HepG2 (cell line): Measurements from ENCODE around the gene DLX5. TPM values are rescaled to one million over a fixed set of nuclear protein-coding genes. Genes with fewer than 3 reads are reported as not detected.

Source experiments
- ATAC-seq: fragments of 200-7000 bp; cut with Tn5 transposase; 3 replicates; pipeline ENCODE4 v1.9.1; 2020; ENCODE audit warnings: mild to moderate bottlenecking, moderate library complexity
- BruUV-seq: library from RNA; stranded (reverse); fragments of 400-500 nt; replicated peaks from 2 replicates; lab custom pipeline; 2021; lab: Mats Ljungman, UMichigan
- CTCF ChIA-PET: fragments of 300-600 bp; formaldehyde crosslinking; extraction: SDS; loops from one replicate; lab custom pipeline; 2021; ENCODE audit warnings: low total read pairs, inconsistent platforms, low intra/inter-chr PET ratio; lab: Yijun Ruan, JAX
- POLR2A ChIA-PET: fragments of 350-600 bp; sonication (Branson Sonifier 250); formaldehyde crosslinking; loops from one replicate; lab custom pipeline; 2020; ENCODE audit warnings: antibody characterized with exemption, inconsistent platforms; lab: Yijun Ruan, JAX
- DNase-seq: peaks from one replicate; pipeline ENCODE4 v3.0.0-alpha.2; 2015; ENCODE audit warnings: low spot score
- FAIRE-seq: peaks from 3 replicates; lab custom pipeline; 2011; peaks lifted over from hg19 to GRCh38; lab: Jason Lieb, UNC
- H2AFZ ChIP-seq: one replicate; pipeline ENCODE4 v1.6.1; 2011; ENCODE audit warnings: low read length, inconsistent platforms
- H3K27ac ChIP-seq: fragments of 300-600 bp; 3 replicates; pipeline ENCODE4 v1.8.0; 2011; ENCODE audit warnings: mixed run types, mild to moderate bottlenecking, mixed read lengths, low read length, inconsistent platforms; ENCODE audit not compliant: insufficient read depth; ENCODE audit errors: extremely low read length
- H3K27me3 ChIP-seq, 2 experiments: fragments of 200-600 bp in 1 of 2; 2 replicates in 1 of 2; 3 replicates in 1 of 2; pipeline versions ENCODE4 v1.6.0 to v1.8.0; 2011; ENCODE audit warnings: low read length in 2 of 2, mild to moderate bottlenecking in 2 of 2, moderate library complexity in 2 of 2, inconsistent platforms in 1 of 2; ENCODE audit not compliant: insufficient read depth in 2 of 2, control insufficient read depth in 1 of 2
- H3K36me3 ChIP-seq, 2 experiments: fragments of 200-600 bp in 1 of 2; replicated peaks in 1 of 2; 2 replicates in 1 of 2; 3 replicates in 1 of 2; pipeline versions ENCODE4 v1.5.1 to v1.8.0; 2011; ENCODE audit warnings: low read length in 2 of 2, inconsistent platforms in 1 of 2; ENCODE audit not compliant: insufficient read depth in 2 of 2, control insufficient read depth in 1 of 2
- H3K4me1 ChIP-seq: 2 replicates; pipeline ENCODE4 v1.5.1; 2012; ENCODE audit warnings: low read length, inconsistent platforms; ENCODE audit not compliant: insufficient read depth
- H3K4me2 ChIP-seq: 2 replicates; pipeline ENCODE4 v1.6.0; 2011; ENCODE audit warnings: low read depth, low read length, inconsistent platforms
- H3K4me3 ChIP-seq, 3 experiments: fragments of 200-600 bp in 1 of 3; sonication (generic), shearing (Covaris generic) in 1 of 3; replicated peaks in 1 of 3; 2 replicates each; pipeline ENCODE4 v1.5.1; 2011 to 2016; ENCODE audit warnings: low read length in 3 of 3, inconsistent platforms in 2 of 3, low read depth in 2 of 3, mild to moderate bottlenecking in 2 of 3, control low read depth in 1 of 3, mixed read lengths in 1 of 3; ENCODE audit not compliant: insufficient read depth in 1 of 3
- H3K79me2 ChIP-seq: one replicate; pipeline ENCODE4 v1.6.1; 2011; ENCODE audit warnings: low read length, inconsistent platforms; ENCODE audit not compliant: insufficient read depth
- H3K9ac ChIP-seq: 2 replicates; pipeline ENCODE4 v1.6.0; 2011; ENCODE audit warnings: mild to moderate bottlenecking, low read depth, low read length, inconsistent platforms; ENCODE audit not compliant: insufficient read depth
- H3K9me3 ChIP-seq: 2 replicates; pipeline ENCODE4 v1.5.1; 2012; ENCODE audit warnings: mild to moderate bottlenecking, low read length
- H4K20me1 ChIP-seq: 2 replicates; pipeline ENCODE4 v1.6.0; 2011; ENCODE audit warnings: inconsistent platforms, mild to moderate bottlenecking, low read length, moderate library complexity; ENCODE audit not compliant: insufficient read depth
- HDAC2 ChIP-seq: sonication (generic); formaldehyde crosslinking; IDR thresholded peaks from 2 replicates; pipeline ENCODE4 v1.4.0; 2020; ENCODE audit warnings: missing genetic modification reagents
- PLSCR1 ChIP-seq: sonication (generic); formaldehyde crosslinking; IDR thresholded peaks from 2 replicates; pipeline ENCODE4 v1.5.0; 2020; ENCODE audit warnings: missing genetic modification reagents, mild to moderate bottlenecking, borderline replicate concordance
- SRF ChIP-seq: IDR thresholded peaks from 2 replicates; pipeline ENCODE4 v1.6.1; 2011; ENCODE audit warnings: mild to moderate bottlenecking, low read depth, low read length, moderate library complexity
- TEAD2 ChIP-seq: sonication (generic); formaldehyde crosslinking; IDR thresholded peaks from 2 replicates; pipeline ENCODE4 v1.9.0; 2021; ENCODE audit warnings: missing genetic modification reagents
- ZFAT ChIP-seq: sonication (generic); formaldehyde crosslinking; conservative IDR thresholded peaks from 2 replicates; pipeline ENCODE4 v1.8.1; 2023; ENCODE audit warnings: missing genetic modification reagents, inconsistent platforms
- ZFX ChIP-seq: sonication (generic); formaldehyde crosslinking; IDR thresholded peaks from 2 replicates; pipeline ENCODE4 v1.4.0; 2020; ENCODE audit warnings: mild to moderate bottlenecking, low read depth, missing genetic modification reagents, moderate library complexity
- ZNF292 ChIP-seq: sonication (generic); formaldehyde crosslinking; IDR thresholded peaks from 2 replicates; pipeline ENCODE4 v1.8.1; 2022; ENCODE audit warnings: mild to moderate bottlenecking, low read depth, missing genetic modification reagents, borderline replicate concordance
- ZNF431 ChIP-seq: sonication (generic); formaldehyde crosslinking; IDR thresholded peaks from 2 replicates; pipeline ENCODE4 v1.9.0; 2022; ENCODE audit warnings: missing genetic modification reagents, low read depth, mild to moderate bottlenecking, borderline replicate concordance
- ZNF451 ChIP-seq: sonication (generic); formaldehyde crosslinking; IDR thresholded peaks from 2 replicates; pipeline ENCODE4 v1.5.0; 2020; ENCODE audit warnings: mild to moderate bottlenecking, missing genetic modification reagents
- ZNF672 ChIP-seq: sonication (generic); formaldehyde crosslinking; IDR thresholded peaks from 2 replicates; pipeline ENCODE4 v1.8.1; 2022; ENCODE audit warnings: missing genetic modification reagents
- ZNF784 ChIP-seq: sonication (generic); formaldehyde crosslinking; IDR thresholded peaks from 2 replicates; pipeline ENCODE4 v1.5.1; 2020; ENCODE audit warnings: missing genetic modification reagents, mild to moderate bottlenecking, borderline replicate concordance
- in situ Hi-C: cut with HindIII; loops from 2 replicates; pipeline ENCODE4 v1.10.0; 2017; ENCODE audit warnings: low pct_unique_long_range_greater_than_20kb; ENCODE audit not compliant: extremely low pct_ligation_motif_present
- intact Hi-C: fragments of 100-400 bp; cut with micrococcal nuclease; formaldehyde crosslinking; loops from one replicate; pipeline ENCODE4 v1.10.0; 2022; ENCODE audit not compliant: unreplicated experiment
- polyA plus RNA-seq, 8 experiments: library from polyadenylated mRNA; depleted of rRNA in 3 of 8; stranded (reverse) in 7 of 8; unstranded in 1 of 8; fragments of >200 nt; fragmentation: Illumina TruSeq in 4 of 8; extraction: Trizol in 4 of 8; gene quantifications; 2 replicates each; pipeline versions ENCODE4 v1.2.1 to v1.2.3, GENCODE V29; 2011 to 2016; ENCODE audit warnings: low read depth in 4 of 8, missing spikeins in 1 of 8, mixed read lengths in 1 of 8; ENCODE audit not compliant: insufficient read depth in 1 of 8
- total RNA-seq, 5 experiments: library from RNA; depleted of rRNA; stranded (reverse); fragments of >200 nt; fragmentation: Illumina TruSeq; extraction: Trizol; gene quantifications; 2 replicates each; pipeline ENCODE4 v1.2.3, GENCODE V29; 2016; ENCODE audit warnings: low read depth in 1 of 5
- TF ChIP-seq, protein P1 (sequence below): sonication (generic); formaldehyde crosslinking; IDR thresholded peaks from 2 replicates; pipeline ENCODE4 v1.5.0; 2020; ENCODE audit warnings: missing genetic modification reagents, mild to moderate bottlenecking, borderline replicate concordance
- TF ChIP-seq, protein P2 (sequence below): sonication (generic); formaldehyde crosslinking; IDR thresholded peaks from 2 replicates; pipeline ENCODE4 v1.5.1; 2020; ENCODE audit warnings: mild to moderate bottlenecking, missing genetic modification reagents, moderate library complexity

The DLX5 gene
- total and polyA plus RNA-seq, 2 of the 13 experiments (the other 11 are each of a cell fraction or from before 2014, with no cell fraction given) = not detected

DNA sequence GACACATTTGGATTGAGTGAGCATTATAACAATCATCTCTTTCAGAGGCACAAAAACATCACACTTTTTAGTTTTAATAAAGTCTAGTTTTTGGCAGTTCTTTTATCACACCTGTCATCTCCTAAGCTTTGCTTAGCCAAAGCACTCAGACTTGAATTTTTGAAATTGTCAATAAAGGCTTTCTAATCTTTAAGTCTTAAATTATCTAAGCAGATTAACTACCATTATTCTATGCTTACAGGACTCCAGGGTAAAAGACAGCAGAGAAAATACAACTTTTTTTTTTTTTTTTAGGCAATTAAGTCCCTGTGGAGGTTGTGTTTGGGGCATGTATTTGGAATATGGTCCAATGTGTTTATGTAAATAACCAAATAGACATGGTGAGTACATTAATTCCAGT is 36.9 kb downstream of the DLX5 start:
- Histone ChIP-seq H2AFZ (no peak overlapping the region), H3K4me2 (no peak overlapping the region), H3K4me1 (peaks cover 9% of the 10 kb centered on the region), H3K9ac (no peak overlapping the region), H3K27me3 (no peaks in the 10 kb centered on the region), H3K27ac (no peak overlapping the region), H3K36me3 (no peaks in the 10 kb centered on the region), H3K9me3 (no peaks in the 10 kb centered on the region), H3K79me2 (no peaks in the 10 kb centered on the region), H3K4me3 (no peak overlapping the region), H4K20me1 (no peaks in the 10 kb centered on the region)
- DNase-seq = no peak
- no peak for FAIRE-seq
- ChIA-PET POLR2A (interaction anchor here (3.2 kb wide), 1 partner anchor 18 kb away, joined by 14 read pairs; the partner anchor contains the start of gene DLX6), CTCF (no interaction called here)
- intact Hi-C loops (no loop called here), in situ Hi-C loops (no loop called here)
- BruUV-seq = no TSS peak
- no peak for ATAC-seq
- no peak for TF ChIP-seq PLSCR1
- TF ChIP-seq HDAC2 (CRISPR knock-in tag) = no peak
- TF ChIP-seq ZNF784 (CRISPR knock-in tag) = no peak
- no peak for TF ChIP-seq ZNF431 (CRISPR knock-in tag)
- TF ChIP-seq ZFAT (CRISPR knock-in tag) = no peak
- TF ChIP-seq, protein P1, sequence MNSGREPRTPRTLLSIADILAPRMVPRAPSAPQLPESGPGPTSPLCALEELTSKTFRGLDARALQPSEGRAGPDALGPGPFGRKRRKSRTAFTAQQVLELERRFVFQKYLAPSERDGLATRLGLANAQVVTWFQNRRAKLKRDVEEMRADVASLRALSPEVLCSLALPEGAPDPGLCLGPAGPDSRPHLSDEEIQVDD = no peak
- no peak for TF ChIP-seq SRF
- TF ChIP-seq TEAD2 (CRISPR knock-in tag) = no peak
- TF ChIP-seq, protein P2, sequence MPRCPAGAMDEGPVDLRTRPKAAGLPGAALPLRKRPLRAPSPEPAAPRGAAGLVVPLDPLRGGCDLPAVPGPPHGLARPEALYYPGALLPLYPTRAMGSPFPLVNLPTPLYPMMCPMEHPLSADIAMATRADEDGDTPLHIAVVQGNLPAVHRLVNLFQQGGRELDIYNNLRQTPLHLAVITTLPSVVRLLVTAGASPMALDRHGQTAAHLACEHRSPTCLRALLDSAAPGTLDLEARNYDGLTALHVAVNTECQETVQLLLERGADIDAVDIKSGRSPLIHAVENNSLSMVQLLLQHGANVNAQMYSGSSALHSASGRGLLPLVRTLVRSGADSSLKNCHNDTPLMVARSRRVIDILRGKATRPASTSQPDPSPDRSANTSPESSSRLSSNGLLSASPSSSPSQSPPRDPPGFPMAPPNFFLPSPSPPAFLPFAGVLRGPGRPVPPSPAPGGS (CRISPR knock-in tag) = no peak
- no peak for TF ChIP-seq ZNF292 (CRISPR knock-in tag)
- TF ChIP-seq ZNF672 (CRISPR knock-in tag) = no peak
- no peak for TF ChIP-seq ZFX (CRISPR knock-in tag)
- TF ChIP-seq ZNF451 (CRISPR knock-in tag) = no peak
- TF ChIP-seq, all 625 proteins: peak for 0
